GM19023 (cell line): ENCODE results near the gene DLG2.
"Not testable (repeated sequence)": the region's sequence is repeated elsewhere in the genome, so short reads cannot be mapped to it uniquely, and the experiment has no call there.

Experiments used
- ATAC-seq: cut with Tn5 transposase; IDR thresholded peaks from one replicate; pipeline ENCODE4 v1.9.1; 2021; ENCODE audit warnings: mild to moderate bottlenecking, moderate library complexity; ENCODE audit not compliant: unreplicated experiment

The DLG2 gene

GRCh38 chr11:83424376-83425136, 2202.6 kb downstream of the DLG2 start:
- ATAC-seq = no peak

DNA sequence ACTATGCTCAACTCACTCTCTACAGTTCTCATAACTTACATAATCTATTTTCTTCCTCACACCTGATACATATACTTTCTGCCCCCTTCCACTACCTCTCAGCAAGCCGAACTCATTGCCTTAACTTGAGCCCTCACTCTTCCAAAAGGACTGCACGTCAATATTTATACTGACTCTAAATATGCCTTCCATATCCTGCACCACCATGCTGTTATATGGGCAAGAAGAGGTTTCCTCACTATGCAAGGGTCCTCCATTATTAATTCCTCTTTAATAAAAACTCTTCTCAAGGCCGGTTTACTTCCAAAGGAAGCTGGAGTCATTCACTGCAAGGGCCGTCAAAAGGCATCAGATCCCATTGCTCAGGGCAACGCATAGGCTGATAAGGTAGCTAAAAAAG, 2204.5 kb downstream of the DLG2 start:
- ATAC-seq = not testable (repeated sequence)

DNA sequence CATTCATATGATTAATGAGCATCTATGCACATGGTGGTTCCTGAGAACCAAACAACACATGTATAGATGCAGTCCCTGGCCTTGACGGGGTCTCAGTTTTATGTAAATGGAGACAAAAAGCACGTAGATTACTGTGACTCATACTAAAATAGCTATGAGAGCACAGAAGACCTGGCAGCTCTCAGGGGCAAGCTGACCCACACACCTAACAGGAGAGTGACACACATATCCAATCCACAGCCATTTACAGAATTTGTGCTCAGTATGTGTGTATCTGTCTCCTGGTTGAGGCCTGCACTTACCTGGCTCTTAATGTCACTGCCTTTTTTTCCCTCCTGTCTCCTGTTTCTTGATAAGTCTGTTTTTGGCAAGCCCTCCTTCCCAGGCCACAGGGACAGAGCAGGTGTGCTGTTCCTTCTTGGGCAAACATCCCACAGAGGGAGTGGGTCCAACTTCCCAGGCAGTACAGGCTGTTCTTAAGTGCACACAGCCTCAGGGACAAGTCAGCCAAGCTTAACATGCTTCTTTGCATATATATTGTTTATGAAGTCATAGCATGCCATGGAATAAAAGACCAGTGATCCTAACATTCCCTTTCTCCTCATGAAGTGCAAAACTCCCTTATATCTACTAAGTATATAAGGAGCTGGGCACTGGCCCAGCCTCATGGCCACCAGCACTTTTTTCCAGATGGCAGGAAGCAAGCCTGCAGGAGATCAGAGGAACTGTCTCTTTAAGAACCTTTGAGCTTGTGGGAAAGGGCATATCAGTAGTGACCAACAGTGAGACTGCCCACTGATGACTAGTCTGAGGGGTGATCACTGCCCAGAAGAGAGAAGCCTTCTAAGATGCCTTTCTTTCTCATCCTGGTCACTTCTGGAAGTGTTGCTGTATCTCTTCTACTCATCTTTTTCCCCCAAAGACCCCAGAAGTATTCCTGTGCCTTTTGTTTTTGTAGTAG, 2216.3 kb downstream of the DLG2 start:
- ATAC-seq = no peak

- no peak for ATAC-seq
Measured at GRCh38 chr11:83409891-83410290, 2217.3 kb downstream of the DLG2 start.

- no peak for ATAC-seq
Measured at GRCh38 chr11:83409476-83409875, 2217.7 kb downstream of the DLG2 start.

- no peak for ATAC-seq
Measured at GRCh38 chr11:83408946-83409345, 2218.2 kb downstream of the DLG2 start.
